CD4-positive, alpha-beta T cell treated with Interleukin-6 at 100 ng/mL for 8 hours (primary cell): ENCODE data around the gene KATNAL1.

Source experiments
- DNase-seq: peaks from one replicate; pipeline ENCODE4 v3.0.0-alpha.2; 2020; ENCODE audit warnings: mixed read lengths, low spot score

KATNAL1 gene

DNA sequence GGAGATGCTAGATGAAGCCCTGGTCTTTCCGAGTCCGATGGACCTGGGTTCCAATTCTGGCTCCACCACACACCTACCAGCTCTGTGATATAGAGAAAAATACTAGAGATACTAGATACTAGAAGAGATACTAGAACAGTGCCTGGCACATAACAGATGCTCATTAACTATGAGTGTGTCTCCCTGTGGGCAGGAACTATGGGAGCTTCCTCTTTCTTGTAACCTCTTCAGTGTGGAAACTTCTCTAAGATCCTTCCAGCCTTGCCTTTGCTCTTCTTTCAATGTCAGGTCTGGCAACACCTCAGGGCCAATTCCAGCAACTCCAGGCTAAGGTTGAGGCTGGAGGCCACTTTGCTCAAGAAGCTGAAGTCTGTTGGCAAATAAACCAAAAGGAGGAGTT is 143.9 kb downstream of the KATNAL1 start:
- no peak for DNase-seq

DNA sequence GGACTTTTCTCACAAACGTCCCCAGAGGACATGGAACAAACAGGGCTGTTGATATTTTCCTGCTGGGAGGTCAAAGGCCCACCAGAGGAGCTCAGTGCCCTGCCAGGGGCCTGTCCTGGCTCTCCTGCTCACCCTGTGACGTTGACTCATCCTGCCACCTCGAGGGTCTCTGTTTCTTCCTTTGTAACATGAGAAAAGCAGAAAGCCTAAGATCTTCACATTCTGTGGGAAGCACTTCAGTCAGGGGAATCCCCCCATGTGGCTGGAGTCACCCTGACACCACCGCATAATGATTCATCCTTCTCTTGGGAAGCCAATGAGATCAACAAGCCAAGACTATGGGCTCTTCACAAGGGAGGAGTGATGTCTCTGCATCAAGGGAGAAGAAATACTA is 147.9 kb downstream of the KATNAL1 start:
- no peak for DNase-seq

DNA sequence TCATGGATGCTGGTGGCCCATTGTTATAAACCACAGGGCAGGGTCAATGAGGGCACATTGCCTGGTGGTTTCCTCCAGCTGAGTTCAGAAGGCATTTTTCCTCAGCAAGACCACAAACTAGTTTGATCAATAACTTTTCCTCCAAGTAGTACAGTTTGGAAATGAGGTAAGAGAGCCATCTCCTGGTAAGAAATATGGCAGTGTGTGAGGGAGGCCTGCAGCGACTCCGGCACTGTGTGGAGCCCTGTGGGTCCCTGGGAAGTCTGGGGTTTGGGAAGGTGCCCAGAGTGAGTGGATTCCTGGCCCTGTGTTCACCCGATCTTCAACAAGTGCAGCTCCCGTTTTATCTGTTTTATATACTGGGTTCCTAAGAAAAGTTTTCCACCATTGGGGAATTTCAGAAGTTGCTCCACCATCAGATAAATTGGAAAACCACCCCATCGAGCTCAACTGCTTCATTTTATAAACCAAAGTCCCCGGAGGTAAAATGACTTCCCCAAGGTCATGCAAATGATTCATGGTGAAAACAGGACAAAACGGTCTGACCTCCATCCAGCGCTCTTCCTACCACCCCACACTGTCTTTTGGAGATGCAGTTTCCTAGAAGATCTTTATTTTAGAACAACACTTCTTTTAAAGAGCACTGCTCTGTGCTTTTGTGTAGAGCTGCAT is 148.4 kb downstream of the KATNAL1 start:
- DNase-seq: peak; percentile 44

DNA sequence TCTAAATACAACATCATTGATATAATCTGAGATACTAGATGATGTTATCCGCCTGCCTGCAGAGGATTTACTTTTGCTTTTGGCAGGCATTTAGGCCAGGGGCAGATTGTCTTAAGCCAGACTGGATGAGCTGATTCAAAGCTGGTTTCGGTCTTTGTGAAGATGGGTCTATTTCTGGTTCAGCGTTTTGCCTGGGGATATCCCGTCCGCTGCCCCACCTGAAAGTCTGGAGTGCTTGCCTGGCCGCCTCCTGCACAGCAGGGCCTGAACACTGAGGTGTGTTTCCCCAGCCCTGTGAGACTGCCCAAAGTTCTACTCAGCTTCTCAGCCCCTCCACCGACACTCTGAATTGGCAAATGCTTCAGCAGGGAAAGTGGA is 149.7 kb downstream of the KATNAL1 start:
- DNase-seq: no peak

DNA sequence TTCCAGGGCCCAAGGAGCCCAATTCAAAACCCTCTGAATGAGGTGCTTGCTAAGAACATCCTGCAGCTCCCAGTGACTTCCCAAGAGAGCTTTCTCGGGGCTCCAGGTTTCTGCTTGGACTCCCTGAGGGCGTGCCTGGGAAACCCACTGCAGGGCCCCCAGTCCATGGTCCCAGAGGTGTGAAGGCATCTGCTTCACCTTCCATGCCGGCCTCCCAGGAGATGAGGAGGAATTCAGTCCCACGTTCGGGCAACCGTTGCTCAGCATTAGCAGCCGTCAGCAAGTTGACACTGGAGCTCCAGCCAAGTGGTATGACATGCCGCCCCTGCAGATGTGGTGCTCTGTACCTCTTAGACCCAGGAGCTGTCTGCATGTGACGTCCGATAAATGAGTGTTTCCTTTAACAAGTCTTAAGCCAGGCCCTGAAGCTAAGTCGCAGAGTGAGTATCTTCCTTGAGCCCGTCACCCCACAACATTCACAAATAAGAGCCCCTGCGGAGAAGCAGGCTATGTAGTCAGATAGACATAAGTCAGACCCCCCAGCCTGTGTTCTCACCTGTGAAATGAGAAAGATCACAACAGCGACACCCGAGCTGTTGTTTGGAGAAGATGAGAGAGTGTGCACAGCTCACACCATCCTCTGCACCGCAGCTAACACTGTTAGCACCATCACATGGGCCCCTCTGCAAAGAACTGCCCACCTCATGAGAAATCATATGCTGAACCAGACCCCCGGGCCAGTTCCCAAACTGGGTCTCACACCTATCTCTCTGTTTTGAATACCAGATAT is 150.3 kb downstream of the KATNAL1 start:
- DNase-seq: no peak

DNA sequence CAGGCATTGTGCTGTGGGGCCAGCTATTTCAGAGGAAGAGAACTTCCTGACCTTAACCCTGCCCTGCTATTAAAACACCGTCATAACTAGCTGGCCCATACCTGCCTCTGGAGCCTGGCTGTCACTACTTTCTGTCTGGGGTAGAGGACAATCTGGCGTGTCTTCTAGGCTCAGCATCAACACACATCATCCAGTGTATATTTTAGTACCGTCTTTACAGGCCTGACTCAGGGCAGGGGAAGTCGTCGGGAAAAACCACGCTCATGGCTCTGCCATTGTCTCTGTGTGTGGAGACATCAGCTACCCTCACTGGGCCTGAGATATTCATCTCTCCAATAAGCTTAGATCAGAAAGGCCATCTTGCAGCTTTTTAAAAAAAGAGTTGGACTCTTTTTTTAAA is 151.1 kb downstream of the KATNAL1 start:
- DNase-seq: no peak

DNA sequence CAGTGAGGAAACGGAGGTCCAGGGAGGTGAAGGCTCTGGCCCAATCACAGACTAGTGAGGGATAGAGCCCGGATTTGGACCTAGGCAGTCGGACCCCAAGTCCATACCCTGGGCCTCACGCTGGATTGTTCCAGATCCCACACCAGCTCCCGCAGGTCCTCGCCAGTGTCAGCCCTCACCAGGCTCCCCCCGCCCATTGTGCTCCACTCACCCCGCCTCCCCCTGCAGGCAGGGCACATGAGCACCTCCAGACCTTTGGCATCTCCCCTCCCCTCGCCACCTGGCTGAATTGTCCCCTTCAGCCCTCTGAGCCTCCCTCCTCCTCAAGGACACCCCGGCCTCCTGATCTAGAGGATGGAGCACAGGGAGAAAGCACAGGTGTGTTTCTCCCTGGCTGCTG is 152.4 kb downstream of the KATNAL1 start:
- no peak for DNase-seq

DNA sequence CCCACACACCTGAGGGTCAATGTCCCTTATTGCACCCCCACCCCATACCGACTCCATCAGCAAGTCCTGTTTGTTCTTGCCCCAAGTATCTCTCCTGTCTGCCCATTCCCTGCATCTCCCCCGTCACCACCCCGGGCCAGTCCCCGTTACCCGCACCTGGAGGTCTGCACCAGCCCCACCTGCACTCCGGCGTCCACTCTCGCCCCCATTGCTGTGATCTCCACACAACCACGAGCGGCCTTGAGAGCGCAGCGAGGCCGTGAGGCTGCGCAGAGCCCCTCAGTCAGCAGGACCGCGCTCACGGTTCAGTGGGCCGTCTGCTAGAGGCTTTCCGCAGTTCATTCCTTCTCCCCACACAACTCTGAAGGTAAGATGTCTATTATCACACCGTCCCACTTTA is 152.8 kb downstream of the KATNAL1 start:
- DNase-seq: no peak

DNA sequence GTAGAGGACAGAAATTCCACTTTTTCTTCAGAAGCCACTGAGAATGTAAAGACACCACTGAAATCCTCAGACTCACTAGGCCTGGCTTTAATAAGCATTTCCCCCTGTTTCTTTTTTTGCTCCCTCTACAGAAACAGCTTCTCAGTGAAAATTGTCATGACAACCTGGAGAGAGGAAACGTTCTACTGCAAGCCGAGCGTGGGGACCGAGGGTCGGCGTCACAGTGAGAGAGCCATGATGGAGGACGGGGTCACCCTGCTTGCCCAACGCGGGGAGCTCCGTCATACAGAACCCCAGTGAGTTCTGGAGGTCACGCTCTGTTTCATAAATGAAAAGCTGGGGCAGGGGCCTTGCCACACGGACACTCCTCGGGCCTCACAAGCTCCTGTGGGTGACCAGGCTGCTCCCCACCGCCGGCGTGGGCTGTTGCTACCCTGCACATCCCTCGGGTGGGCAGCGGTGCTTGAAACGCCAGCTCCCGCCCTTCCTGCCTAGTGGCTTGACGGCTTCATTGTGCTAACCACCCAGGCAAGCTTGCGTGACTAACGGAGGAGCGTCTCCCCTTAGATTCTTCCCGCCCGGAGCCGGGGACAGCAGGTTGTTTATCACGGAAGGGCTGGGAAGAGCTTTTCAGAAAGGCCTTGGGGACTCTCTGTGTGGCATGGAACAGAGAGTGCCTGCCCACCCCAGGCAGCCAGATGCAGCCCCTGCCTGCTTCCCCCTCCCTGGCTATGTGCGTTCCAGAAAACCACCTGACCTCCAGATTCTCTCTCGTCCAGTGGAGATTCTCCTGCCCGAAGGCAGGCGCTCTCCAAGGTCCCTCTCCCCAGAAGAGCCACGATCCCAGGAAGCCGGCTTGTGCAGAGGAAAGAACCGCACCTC is 153.6 kb downstream of the KATNAL1 start:
- DNase-seq: no peak
